GM19438 (cell line): ENCODE results near the gene MIDN.
"Not testable (repeated sequence)": the region's sequence is repeated elsewhere in the genome, so short reads cannot be mapped to it uniquely, and the experiment has no call there.

ENCODE experiments used
- ATAC-seq: cut with Tn5 transposase; IDR thresholded peaks from one replicate; pipeline ENCODE4 v1.9.1; 2021; ENCODE audit warnings: low read depth; ENCODE audit not compliant: unreplicated experiment

Gene MIDN

GRCh38 chr19:1290196-1290702, 41.9 kb downstream of the MIDN start:
- no peak for ATAC-seq

- ATAC-seq = no peak
Observed at GRCh38 chr19:1290703-1291651, 42.6 kb downstream of the MIDN start.

GRCh38 chr19:1291761-1292418, 43.5 kb downstream of the MIDN start:
- no peak for ATAC-seq

GRCh38 chr19:1292419-1293151, 44.2 kb downstream of the MIDN start:
- no peak for ATAC-seq

GRCh38 chr19:1293782-1294604, 45.6 kb downstream of the MIDN start:
- ATAC-seq = no peak

GRCh38 chr19:1294688-1295087, 46.3 kb downstream of the MIDN start:
- no peak for ATAC-seq

- ATAC-seq = no peak
Observed at GRCh38 chr19:1295169-1296012, 47.0 kb downstream of the MIDN start.

- ATAC-seq = no peak
Observed at GRCh38 chr19:1296078-1296477, 47.7 kb downstream of the MIDN start.

- ATAC-seq = no peak
Observed at GRCh38 chr19:1296575-1297271, 48.3 kb downstream of the MIDN start.

- no peak for ATAC-seq
Observed at GRCh38 chr19:1298235-1298634, 49.9 kb downstream of the MIDN start.

- ATAC-seq = no peak
Observed at GRCh38 chr19:1299801-1300200, 51.4 kb downstream of the MIDN start.

- ATAC-seq = no peak
Observed at GRCh38 chr19:1300744-1301490, 52.5 kb downstream of the MIDN start.

GRCh38 chr19:1302533-1303239, 54.3 kb downstream of the MIDN start:
- no peak for ATAC-seq

GRCh38 chr19:1304197-1304924, 56.0 kb downstream of the MIDN start:
- no peak for ATAC-seq

GRCh38 chr19:1305354-1305753, 57.0 kb downstream of the MIDN start:
- not testable (repeated sequence) for ATAC-seq

- ATAC-seq = no peak
Observed at GRCh38 chr19:1307320-1307719, 58.9 kb downstream of the MIDN start.
